Measurements from ENCODE around the gene AP2A2. TPM values are rescaled to one million over a fixed set of nuclear protein-coding genes. Genes with fewer than 3 reads are reported as not detected.
A peak's percentile ranks its signal among the peaks of the same experiment; 100 is the strongest.

The AP2A2 gene
- total RNA-seq, 1 experiment from 2014 or later: 47.1 TPM

- no peak for TF ChIP-seq CREM (CRISPR knock-in tag; IDR thresholded peaks at IDR 0.05)
- no peak for TF ChIP-seq ZNF532 (CRISPR knock-in tag; IDR thresholded peaks at IDR 0.05; ENCODE audit: borderline replicate concordance)
- no peak for TF ChIP-seq ARID4B (CRISPR knock-in tag; IDR thresholded peaks at IDR 0.05; ENCODE audit: borderline replicate concordance)
- TF ChIP-seq ZMAT4 (CRISPR knock-in tag; IDR thresholded peaks at IDR 0.05): no peak
- TF ChIP-seq SP1 (CRISPR knock-in tag; conservative IDR thresholded peaks at IDR 0.05): no peak
- TF ChIP-seq SMAD4 (CRISPR knock-in tag; IDR thresholded peaks at IDR 0.05): no peak
- no peak for TF ChIP-seq MXD4 (CRISPR knock-in tag; IDR thresholded peaks at IDR 0.05; ENCODE audit: borderline replicate concordance)
- CTCF ChIA-PET: no interaction called here
- H3K36me3 Mint-ChIP-seq: peaks cover 36% of the 10 kb centered on the region
- POLR2A ChIA-PET: interaction anchor here (0.6 kb wide), 1 partner anchor 136 kb away, joined by 4 read pairs; no protein-coding TSS in a partner anchor
- no peak overlapping the region for H3K4me3 Mint-ChIP-seq
- peak overlapping the region; percentile 30; the same call in 1 of the 2 replicates for H3K27ac Mint-ChIP-seq
- no peak for ATAC-seq
- no peaks in the 10 kb centered on the region for H3K27me3 Mint-ChIP-seq (ENCODE audit: low read depth)
- peaks cover 8% of the 10 kb centered on the region for H3K4me1 Mint-ChIP-seq
- no peaks in the 10 kb centered on the region for H3K9me3 Mint-ChIP-seq
- DNase-seq (ENCODE audit: low spot score): no peak
Measured at GRCh38 chr11:980438-981357, 55.0 kb downstream of the AP2A2 start.

- DNase-seq (ENCODE audit: low spot score): no peak
- no peak overlapping the region for H3K4me3 Mint-ChIP-seq
- CTCF ChIA-PET: no interaction called here
- TF ChIP-seq FOXJ3 (CRISPR knock-in tag; IDR thresholded peaks at IDR 0.05; ENCODE audit: borderline replicate concordance): no peak
- H3K27me3 Mint-ChIP-seq (ENCODE audit: low read depth): no peaks in the 10 kb centered on the region
- peaks cover 42% of the 10 kb centered on the region for H3K36me3 Mint-ChIP-seq
- no peaks in the 10 kb centered on the region for H3K9me3 Mint-ChIP-seq
- 0 out of 2 replicates have a peak, but pooled peaks cover 4% of the 10 kb centered on the region for H3K4me1 Mint-ChIP-seq
- POLR2A ChIA-PET: no interaction called here
- ATAC-seq: no peak
- H3K27ac Mint-ChIP-seq: no peak overlapping the region
Measured at GRCh38 chr11:981764-982163, 56.1 kb downstream of the AP2A2 start.

- DNase-seq (ENCODE audit: low spot score): no peak
- H3K27ac Mint-ChIP-seq: peak overlapping the region; percentile 11; the same call in 1 of the 2 replicates
- H3K36me3 Mint-ChIP-seq: peaks cover 49% of the 10 kb centered on the region
- H3K4me3 Mint-ChIP-seq: no peak overlapping the region
- POLR2A ChIA-PET: no interaction called here
- no peak for ATAC-seq
- no peaks in the 10 kb centered on the region for H3K27me3 Mint-ChIP-seq (ENCODE audit: low read depth)
- no peaks in the 10 kb centered on the region for H3K9me3 Mint-ChIP-seq
- CTCF ChIA-PET: no interaction called here
- no peaks in the 10 kb centered on the region for H3K4me1 Mint-ChIP-seq
- TF ChIP-seq PREB (CRISPR knock-in tag; IDR thresholded peaks at IDR 0.05; ENCODE audit: borderline replicate concordance) (no peak), GABPB1 (CRISPR knock-in tag; IDR thresholded peaks at IDR 0.05) (no peak), IRF1 (CRISPR knock-in tag; IDR thresholded peaks at IDR 0.05) (no peak), NR1H2 (CRISPR knock-in tag; IDR thresholded peaks at IDR 0.05) (no peak), RELA (CRISPR knock-in tag; IDR thresholded peaks at IDR 0.05; ENCODE audit: borderline replicate concordance) (no peak), PRRX2 (CRISPR knock-in tag; IDR thresholded peaks at IDR 0.05) (no peak), CTCF (IDR thresholded peaks at IDR 0.05) (no peak)
Measured at GRCh38 chr11:984546-984945, 58.9 kb downstream of the AP2A2 start.

All from WTC11 (cell line).